ENCODE measurements around the gene TCAP. TPM values are rescaled to one million over a fixed set of nuclear protein-coding genes. Genes with fewer than 3 reads are reported as not detected.

The TCAP gene
- total RNA-seq, 1 donor from 2014 or later: 1.3 TPM

DNA sequence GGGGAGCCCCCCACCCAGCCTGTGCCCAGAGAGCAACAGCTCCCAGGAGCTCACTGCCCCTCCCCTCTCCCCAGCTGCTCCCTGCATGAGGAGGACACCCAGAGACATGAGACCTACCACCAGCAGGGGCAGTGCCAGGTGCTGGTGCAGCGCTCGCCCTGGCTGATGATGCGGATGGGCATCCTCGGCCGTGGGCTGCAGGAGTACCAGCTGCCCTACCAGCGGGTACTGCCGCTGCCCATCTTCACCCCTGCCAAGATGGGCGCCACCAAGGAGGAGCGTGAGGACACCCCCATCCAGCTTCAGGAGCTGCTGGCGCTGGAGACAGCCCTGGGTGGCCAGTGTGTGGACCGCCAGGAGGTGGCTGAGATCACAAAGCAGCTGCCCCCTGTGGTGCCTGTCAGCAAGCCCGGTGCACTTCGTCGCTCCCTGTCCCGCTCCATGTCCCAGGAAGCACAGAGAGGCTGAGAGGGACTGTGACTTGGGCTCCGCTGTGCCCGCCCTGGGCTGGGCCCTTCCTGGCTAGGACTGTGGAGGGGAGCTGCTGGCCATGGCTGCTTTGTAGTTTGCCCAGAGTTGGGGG, 584 bp downstream of the TCAP start:
- TF ChIP-seq, protein P1, sequence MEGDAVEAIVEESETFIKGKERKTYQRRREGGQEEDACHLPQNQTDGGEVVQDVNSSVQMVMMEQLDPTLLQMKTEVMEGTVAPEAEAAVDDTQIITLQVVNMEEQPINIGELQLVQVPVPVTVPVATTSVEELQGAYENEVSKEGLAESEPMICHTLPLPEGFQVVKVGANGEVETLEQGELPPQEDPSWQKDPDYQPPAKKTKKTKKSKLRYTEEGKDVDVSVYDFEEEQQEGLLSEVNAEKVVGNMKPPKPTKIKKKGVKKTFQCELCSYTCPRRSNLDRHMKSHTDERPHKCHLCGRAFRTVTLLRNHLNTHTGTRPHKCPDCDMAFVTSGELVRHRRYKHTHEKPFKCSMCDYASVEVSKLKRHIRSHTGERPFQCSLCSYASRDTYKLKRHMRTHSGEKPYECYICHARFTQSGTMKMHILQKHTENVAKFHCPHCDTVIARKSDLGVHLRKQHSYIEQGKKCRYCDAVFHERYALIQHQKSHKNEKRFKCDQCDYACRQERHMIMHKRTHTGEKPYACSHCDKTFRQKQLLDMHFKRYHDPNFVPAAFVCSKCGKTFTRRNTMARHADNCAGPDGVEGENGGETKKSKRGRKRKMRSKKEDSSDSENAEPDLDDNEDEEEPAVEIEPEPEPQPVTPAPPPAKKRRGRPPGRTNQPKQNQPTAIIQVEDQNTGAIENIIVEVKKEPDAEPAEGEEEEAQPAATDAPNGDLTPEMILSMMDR (IDR thresholded peaks at IDR 0.05): peak; percentile 21
- Mint-ChIP-seq H3K4me3 (ENCODE audit: unreplicated experiment) (no peak overlapping the region), H3K9me3 (ENCODE audit: unreplicated experiment) (no peaks in the 10 kb centered on the region), H3K27ac (ENCODE audit: unreplicated experiment) (peak overlapping the region; percentile 27), H3K4me1 (ENCODE audit: unreplicated experiment) (peaks cover 58% of the 10 kb centered on the region), H3K36me3 (ENCODE audit: unreplicated experiment) (peaks cover 6% of the 10 kb centered on the region), H3K27me3 (ENCODE audit: unreplicated experiment) (peaks cover 8% of the 10 kb centered on the region)
- DNase-seq (ENCODE audit: extremely low spot score, unreplicated experiment): no peak

DNA sequence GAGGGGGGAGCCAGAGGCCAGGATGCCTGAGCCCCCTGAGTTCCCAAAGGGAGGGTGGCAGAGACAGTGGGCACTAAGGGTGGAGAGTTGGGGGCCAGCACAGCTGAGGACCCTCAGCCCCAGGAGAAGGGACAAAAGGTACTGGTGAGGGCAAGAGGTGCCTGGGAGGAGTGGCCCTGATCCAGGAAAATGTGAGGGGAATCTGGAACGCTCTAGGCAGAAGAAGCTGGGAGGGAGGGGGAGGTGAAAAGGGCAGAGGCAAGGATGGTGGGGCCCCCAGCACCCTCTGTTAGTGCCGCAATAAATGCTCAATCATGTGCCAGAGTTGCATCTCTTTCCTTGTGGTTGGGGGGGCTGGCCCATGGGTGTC, 1.1 kb downstream of the TCAP start:
- peaks cover 8% of the 10 kb centered on the region for H3K27me3 Mint-ChIP-seq (ENCODE audit: unreplicated experiment)
- no peak overlapping the region for H3K4me3 Mint-ChIP-seq (ENCODE audit: unreplicated experiment)
- H3K27ac Mint-ChIP-seq (ENCODE audit: unreplicated experiment): peak overlapping the region; percentile 27
- no peaks in the 10 kb centered on the region for H3K9me3 Mint-ChIP-seq (ENCODE audit: unreplicated experiment)
- H3K4me1 Mint-ChIP-seq (ENCODE audit: unreplicated experiment): peaks cover 56% of the 10 kb centered on the region
- DNase-seq (ENCODE audit: extremely low spot score, unreplicated experiment): no peak
- H3K36me3 Mint-ChIP-seq (ENCODE audit: unreplicated experiment): peaks cover 3% of the 10 kb centered on the region
- TF ChIP-seq, protein P1 (IDR thresholded peaks at IDR 0.05): no peak

DNA sequence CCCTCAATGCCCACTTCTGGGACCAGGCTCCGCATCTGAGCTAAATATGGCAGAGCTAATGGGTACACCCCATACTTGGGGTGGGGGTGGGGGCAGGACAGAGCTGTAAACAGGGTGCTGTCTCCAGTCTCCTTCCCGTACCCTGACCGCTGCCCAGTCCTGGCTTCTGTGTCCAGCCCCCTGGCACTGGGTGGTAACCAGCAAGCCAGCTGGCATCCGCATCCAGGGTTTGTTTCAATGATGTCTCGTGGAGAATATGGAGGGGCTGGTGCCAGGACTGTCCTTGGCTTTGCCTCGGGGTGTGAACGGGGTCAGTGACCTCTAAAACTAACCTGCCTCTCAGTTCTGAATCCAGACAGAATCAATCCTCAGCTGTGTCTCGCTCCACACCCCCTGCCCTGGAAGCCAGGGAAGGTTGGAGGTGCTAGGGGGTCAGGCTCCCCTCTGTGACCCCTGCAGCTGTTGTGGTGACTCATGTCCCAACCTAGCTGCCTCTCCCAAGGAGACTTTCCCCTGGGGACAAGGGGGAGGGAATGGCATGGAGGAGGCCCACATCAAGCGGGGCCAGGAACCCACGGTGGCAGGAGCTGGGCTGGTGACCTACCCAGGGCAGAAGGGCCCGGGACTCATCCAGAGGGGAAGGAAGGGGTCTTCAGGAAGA, 1.6 kb downstream of the TCAP start:
- H3K4me3 Mint-ChIP-seq (ENCODE audit: unreplicated experiment): peak overlapping the region; percentile 40

DNA sequence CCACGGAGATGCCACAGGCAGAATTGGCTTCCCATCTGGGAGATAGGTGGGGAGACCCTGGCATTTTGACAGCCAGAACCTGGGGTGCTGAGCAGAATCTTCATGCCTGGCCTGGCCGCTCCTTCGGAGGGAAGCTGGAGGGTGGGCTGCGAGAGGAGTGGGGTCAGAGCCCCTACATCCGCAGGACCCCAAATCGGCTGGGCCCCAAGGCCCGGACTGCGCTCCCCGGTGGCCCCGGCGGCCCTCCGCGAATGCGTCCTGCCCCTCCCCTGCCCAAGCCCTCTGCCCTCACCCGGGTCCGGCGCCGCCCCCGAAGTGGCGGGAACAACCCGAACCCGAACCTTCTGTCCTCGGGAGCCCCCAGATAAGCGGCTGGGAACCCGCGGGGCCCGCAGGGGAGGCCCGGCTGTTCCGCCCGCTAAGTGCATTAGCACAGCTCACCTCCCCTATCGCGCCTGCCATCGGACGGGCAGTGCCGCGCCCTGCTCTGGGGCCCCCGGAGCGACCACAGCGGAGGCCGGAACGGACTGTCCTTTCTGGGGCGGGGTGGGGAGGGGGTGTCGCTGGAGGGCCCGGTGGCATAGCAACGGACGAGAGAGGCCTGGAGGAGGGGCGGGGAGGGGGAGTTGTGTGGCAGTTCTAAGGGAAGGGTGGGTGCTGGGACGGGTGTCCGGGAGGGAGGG, 2.3 kb downstream of the TCAP start:
- no peaks in the 10 kb centered on the region for H3K9me3 Mint-ChIP-seq (ENCODE audit: unreplicated experiment)
- no peak overlapping the region for H3K4me3 Mint-ChIP-seq (ENCODE audit: unreplicated experiment)

More for the DNA sequence above, 1.6 kb downstream of the TCAP start:
- no peak for DNase-seq (ENCODE audit: extremely low spot score, unreplicated experiment)
- TF ChIP-seq, protein P1 (IDR thresholded peaks at IDR 0.05): no peak
- Mint-ChIP-seq H3K27ac (ENCODE audit: unreplicated experiment) (no peak overlapping the region), H3K9me3 (ENCODE audit: unreplicated experiment) (no peaks in the 10 kb centered on the region), H3K4me1 (ENCODE audit: unreplicated experiment) (peaks cover 54% of the 10 kb centered on the region), H3K36me3 (ENCODE audit: unreplicated experiment) (no peaks in the 10 kb centered on the region), H3K27me3 (ENCODE audit: unreplicated experiment) (peaks cover 8% of the 10 kb centered on the region)

More for the DNA sequence above, 2.3 kb downstream of the TCAP start:
- Mint-ChIP-seq H3K36me3 (ENCODE audit: unreplicated experiment) (no peaks in the 10 kb centered on the region), H3K27me3 (ENCODE audit: unreplicated experiment) (peaks cover 8% of the 10 kb centered on the region), H3K4me1 (ENCODE audit: unreplicated experiment) (peaks cover 53% of the 10 kb centered on the region), H3K27ac (ENCODE audit: unreplicated experiment) (no peak overlapping the region)
- DNase-seq (ENCODE audit: extremely low spot score, unreplicated experiment): no peak
- TF ChIP-seq, protein P1 (IDR thresholded peaks at IDR 0.05): no peak

Data from osteocyte (in vitro differentiated cells).